Testis (tissue), 3 donors: ENCODE data around the gene ACTR1B. TPM values are rescaled to one million over a fixed set of nuclear protein-coding genes. Genes with fewer than 3 reads are reported as not detected.

Experiments used
- DNase-seq: peaks from one replicate; pipeline ENCODE4 v3.0.0-alpha.2; 2019
- H3K27ac ChIP-seq, 2 donors: fragments of 200-600 bp; sonication (generic); one replicate each; pipeline ENCODE4 v1.5.1; 2019
- H3K27me3 ChIP-seq: fragments of 200-600 bp; sonication (generic); one replicate; pipeline ENCODE4 v1.5.1; 2019
- H3K36me3 ChIP-seq: fragments of 200-600 bp; sonication (generic); one replicate; pipeline ENCODE4 v1.5.1; 2017; ENCODE audit warnings: low read depth; ENCODE audit errors: missing control alignments
- H3K4me1 ChIP-seq: fragments of 200-600 bp; sonication (generic); one replicate; pipeline ENCODE4 v1.5.1; 2019
- H3K4me3 ChIP-seq, 2 donors: fragments of 200-600 bp; sonication (generic); one replicate each; pipeline ENCODE4 v1.5.1; 2017 to 2019
- H3K9me3 ChIP-seq: fragments of 200-600 bp; sonication (generic); one replicate; pipeline ENCODE4 v1.5.1; 2017
- POLR2A ChIP-seq: fragments of 450-650 bp; IDR thresholded peaks from one replicate; pipeline ENCODE4 v1.6.1; 2017; ENCODE audit warnings: antibody characterized with exemption, mild to moderate bottlenecking, moderate library complexity
- WGBS, 2 donors: methylation state at CpG; one replicate each; pipeline ENCODE4 v1.1.5; 2018; 5-methylcytosine and 5-hydroxymethylcytosine counted together
- intact Hi-C: fragments of 100-400 bp; cut with DNase I; formaldehyde crosslinking; loops from one replicate; pipeline ENCODE4 v1.15.1; 2023; ENCODE audit warnings: low total_unique reads
- polyA plus RNA-seq: library from polyadenylated mRNA; stranded (reverse); fragments of 350-450 nt; fragmentation: Illumina TruSeq; extraction: RNeasy Lipid Tissue Mini Kit (QIAGEN cat#74804); gene quantifications from one replicate; pipeline ENCODE4 v1.2.3, GENCODE V29; 2014; ENCODE audit warnings: low read depth, low replicate concordance; ENCODE audit not compliant: insufficient read depth
- total RNA-seq, 2 donors: library from RNA; depleted of rRNA; stranded (reverse); fragments of >200 nt; gene quantifications; one replicate each; pipeline ENCODE4 v1.2.3, GENCODE V29; 2016
- TF ChIP-seq, protein P1 (sequence below), 3 experiments: fragments of 450-650 bp in 2 of 3; fragments of 200-600 bp in 1 of 3; sonication (generic) in 1 of 3; IDR thresholded peaks; one replicate each; pipeline ENCODE4 v1.5.1; 2016 to 2019; ENCODE audit warnings: antibody characterized with exemption in 3 of 3, mild to moderate bottlenecking in 2 of 3, moderate library complexity in 1 of 3

Gene ACTR1B
- total and polyA plus RNA-seq, 3 donors from 2014 or later, result 43.0 to 81.0 (median 56.3) TPM

DNA sequence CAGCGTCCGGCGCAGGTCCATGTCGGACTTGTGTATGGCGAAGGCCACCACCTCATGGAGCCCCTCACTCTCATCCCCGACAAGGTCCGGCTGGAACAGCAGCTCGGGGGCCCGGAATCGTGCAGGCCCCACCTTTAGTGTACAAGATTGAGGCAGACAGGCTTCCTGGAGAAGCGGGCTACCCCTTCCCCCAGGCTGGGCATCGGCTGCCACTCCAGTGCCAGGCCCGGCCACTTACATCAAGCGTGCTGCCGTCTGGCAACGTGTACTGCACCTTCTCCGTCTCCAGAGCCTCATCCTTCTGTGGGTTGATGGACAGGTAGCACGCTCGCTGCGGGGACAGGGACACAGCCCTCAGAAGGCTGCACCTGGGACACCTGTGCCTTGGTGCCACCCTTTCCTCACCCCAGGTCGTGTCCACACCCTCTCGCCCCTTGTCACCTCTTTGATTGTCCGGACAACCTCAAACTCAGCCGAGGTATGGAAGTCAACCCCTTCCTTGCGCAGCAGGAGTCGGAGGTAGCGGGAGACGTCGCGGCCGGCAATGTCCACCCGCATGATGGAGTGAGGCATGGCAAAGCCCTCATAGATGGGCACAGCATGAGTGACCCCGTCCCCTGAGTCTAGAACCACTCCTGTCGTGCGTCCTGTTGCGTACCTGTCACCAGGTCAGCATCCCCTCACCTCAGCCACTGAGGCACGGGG lies 5.7 kb downstream of the ACTR1B start:
- no peaks in the 10 kb centered on the region for H3K9me3 ChIP-seq
- 93 to 94% methylated on average over 12 to 37 of the region's 37 CpGs for WGBS, 2 donors
- DNase-seq, result no peak
- H3K27ac ChIP-seq, result no peak overlapping the region
- no peaks in the 10 kb centered on the region for H3K27me3 ChIP-seq
- TF ChIP-seq, protein P1, sequence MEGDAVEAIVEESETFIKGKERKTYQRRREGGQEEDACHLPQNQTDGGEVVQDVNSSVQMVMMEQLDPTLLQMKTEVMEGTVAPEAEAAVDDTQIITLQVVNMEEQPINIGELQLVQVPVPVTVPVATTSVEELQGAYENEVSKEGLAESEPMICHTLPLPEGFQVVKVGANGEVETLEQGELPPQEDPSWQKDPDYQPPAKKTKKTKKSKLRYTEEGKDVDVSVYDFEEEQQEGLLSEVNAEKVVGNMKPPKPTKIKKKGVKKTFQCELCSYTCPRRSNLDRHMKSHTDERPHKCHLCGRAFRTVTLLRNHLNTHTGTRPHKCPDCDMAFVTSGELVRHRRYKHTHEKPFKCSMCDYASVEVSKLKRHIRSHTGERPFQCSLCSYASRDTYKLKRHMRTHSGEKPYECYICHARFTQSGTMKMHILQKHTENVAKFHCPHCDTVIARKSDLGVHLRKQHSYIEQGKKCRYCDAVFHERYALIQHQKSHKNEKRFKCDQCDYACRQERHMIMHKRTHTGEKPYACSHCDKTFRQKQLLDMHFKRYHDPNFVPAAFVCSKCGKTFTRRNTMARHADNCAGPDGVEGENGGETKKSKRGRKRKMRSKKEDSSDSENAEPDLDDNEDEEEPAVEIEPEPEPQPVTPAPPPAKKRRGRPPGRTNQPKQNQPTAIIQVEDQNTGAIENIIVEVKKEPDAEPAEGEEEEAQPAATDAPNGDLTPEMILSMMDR (IDR thresholded peaks at IDR 0.05), result no peak
- no peak for TF ChIP-seq POLR2A
- H3K4me1 ChIP-seq, result peaks cover 16% of the 10 kb centered on the region
- H3K4me3 ChIP-seq, result no peak overlapping the region
- no peaks in the 10 kb centered on the region for H3K36me3 ChIP-seq
- intact Hi-C loops, result no loop called here

DNA sequence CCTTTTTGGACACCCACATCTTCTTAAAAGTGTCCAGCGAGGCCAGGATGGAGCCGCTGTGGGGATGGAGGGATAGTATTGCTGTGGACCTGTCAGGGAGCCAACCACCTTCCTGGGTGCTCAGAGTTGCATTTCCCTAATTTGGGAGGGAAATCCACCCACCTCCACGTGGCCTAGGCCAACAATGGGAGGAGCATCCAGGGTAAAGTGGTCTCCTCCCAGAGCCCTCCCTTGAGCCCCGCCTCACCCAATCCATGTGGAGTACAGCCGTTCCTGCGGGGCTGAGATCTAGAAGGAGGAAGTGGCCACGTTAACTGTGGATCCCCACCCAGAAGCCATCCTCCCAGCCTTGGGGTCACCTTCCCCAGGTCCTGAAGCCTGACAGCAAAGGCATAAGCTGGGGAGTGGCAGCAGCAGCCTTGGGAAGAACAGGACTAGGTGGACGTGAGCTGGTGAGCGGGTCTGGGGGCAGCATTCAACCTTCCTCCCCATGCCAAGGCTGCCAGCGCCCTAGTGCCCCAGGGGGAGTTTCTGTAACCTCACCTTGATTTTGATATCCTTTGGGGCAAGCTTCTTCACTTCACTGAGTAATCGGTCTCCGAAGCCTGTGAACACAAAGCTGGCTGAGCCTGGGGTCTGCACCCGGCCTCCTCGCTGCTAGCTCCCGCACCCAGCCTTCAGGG lies 6.8 kb downstream of the ACTR1B start:
- Histone ChIP-seq H3K36me3 (no peaks in the 10 kb centered on the region), H3K27me3 (no peaks in the 10 kb centered on the region), H3K9me3 (no peaks in the 10 kb centered on the region), H3K27ac (no peak overlapping the region), H3K4me1 (peaks cover 5% of the 10 kb centered on the region), H3K4me3 (no peak overlapping the region)
- no peak for DNase-seq
- WGBS, 2 donors, result 81 to 84% methylated on average over 12 to 15 of the region's 15 CpGs
- TF ChIP-seq, protein P1 (IDR thresholded peaks at IDR 0.05), result no peak
- intact Hi-C loops, result no loop called here

DNA sequence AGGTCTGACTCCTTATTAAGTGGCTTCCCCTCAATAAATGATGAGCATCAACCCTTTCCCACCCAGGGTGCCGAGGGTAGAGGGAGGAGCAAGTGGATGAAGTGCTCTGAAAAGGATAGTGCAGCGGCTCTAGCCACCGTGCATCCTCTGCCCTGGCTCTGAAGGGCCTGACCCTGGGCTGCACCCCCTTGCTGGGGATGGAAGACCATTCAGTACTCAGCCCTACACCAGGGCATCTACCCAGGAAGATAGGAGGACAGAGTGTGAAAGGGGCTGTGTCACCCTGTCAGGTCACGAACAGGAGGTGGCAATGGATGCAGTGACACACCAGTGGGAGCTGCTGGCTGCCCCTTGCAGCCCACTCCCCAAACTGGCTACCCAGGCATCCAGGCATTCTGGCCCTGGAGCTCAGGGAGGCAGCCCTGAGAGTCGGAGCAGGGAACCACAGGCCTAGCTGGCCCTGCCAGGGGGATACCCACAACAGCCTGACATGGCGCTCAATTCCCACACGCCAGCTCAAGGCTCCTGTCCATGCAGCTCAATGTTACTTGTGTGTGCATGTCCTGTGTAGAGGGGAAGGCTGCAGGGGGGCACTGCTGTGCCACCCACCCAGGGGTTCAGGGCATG lies 7.6 kb downstream of the ACTR1B start:
- no peak for DNase-seq
- TF ChIP-seq, protein P1 (IDR thresholded peaks at IDR 0.05), result no peak
- no peak for TF ChIP-seq POLR2A
- intact Hi-C loops, result no loop called here
- no peak overlapping the region for H3K27ac ChIP-seq
- H3K4me3 ChIP-seq, result no peak overlapping the region
- no peaks in the 10 kb centered on the region for H3K9me3 ChIP-seq
- no peaks in the 10 kb centered on the region for H3K4me1 ChIP-seq
- WGBS, 2 donors, result 97 to 100% methylated on average over 3 to 7 of the region's 7 CpGs
- no peaks in the 10 kb centered on the region for H3K36me3 ChIP-seq
- H3K27me3 ChIP-seq, result no peaks in the 10 kb centered on the region

DNA sequence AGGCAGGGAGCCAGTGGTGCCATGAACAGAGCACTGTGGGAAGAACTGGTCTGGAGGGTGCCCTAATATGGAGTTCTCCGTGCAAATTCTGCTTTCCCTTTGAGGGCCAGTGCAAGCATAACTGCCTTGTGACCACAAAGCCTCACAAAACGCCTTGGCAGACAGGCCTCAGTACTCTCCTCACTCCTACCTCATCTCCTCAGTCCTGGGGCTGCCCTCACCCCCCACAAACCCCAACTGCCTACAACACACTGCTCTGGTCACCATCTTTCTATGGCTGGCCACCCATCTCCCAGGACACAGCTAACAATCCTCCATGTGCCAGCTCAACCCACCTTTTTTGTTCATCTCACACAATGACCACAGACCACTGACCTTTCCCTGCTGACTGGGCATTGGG lies 9.1 kb downstream of the ACTR1B start:
- 89 to 93% methylated on average over 1 to 2 of the region's 2 CpGs for WGBS, 2 donors
- no peaks in the 10 kb centered on the region for H3K9me3 ChIP-seq
- no peak overlapping the region for H3K4me3 ChIP-seq
- no peak for DNase-seq
- intact Hi-C loops, result no loop called here
- no peaks in the 10 kb centered on the region for H3K27me3 ChIP-seq
- H3K4me1 ChIP-seq, result no peaks in the 10 kb centered on the region
- no peak overlapping the region for H3K27ac ChIP-seq
- TF ChIP-seq, protein P1 (IDR thresholded peaks at IDR 0.05), result no peak
- no peak for TF ChIP-seq POLR2A
- H3K36me3 ChIP-seq, result no peaks in the 10 kb centered on the region
